ENCODE data around the gene BBS1.

The BBS1 gene

GRCh38 chr11:66505276-66505816, 5.1 kb upstream of the BBS1 start:
- no peak for TF ChIP-seq TAF1 (IDR thresholded peaks at IDR 0.05; ENCODE audit: borderline replicate concordance, insufficient read depth, low read length)
- no peak for TF ChIP-seq POLR2AphosphoS5 (IDR thresholded peaks at IDR 0.05; ENCODE audit: low read depth, low read length)
- TF ChIP-seq REST (IDR thresholded peaks at IDR 0.05; ENCODE audit: insufficient read depth in 1 of 2, low read depth in 2 of 2, low read length in 2 of 2), result no peak
- no peak for TF ChIP-seq SIN3A (IDR thresholded peaks at IDR 0.05; ENCODE audit: borderline replicate concordance, insufficient read depth, low read length)
- TF ChIP-seq FOXP2 (optimal IDR thresholded peaks at IDR 0.05; ENCODE audit: borderline replicate concordance, extremely low read depth, extremely low read length, insufficient read depth), result no peak

- TF ChIP-seq POLR2AphosphoS5 (IDR thresholded peaks at IDR 0.05; ENCODE audit: low read depth, low read length), result no peak
- no peak for TF ChIP-seq TAF1 (IDR thresholded peaks at IDR 0.05; ENCODE audit: borderline replicate concordance, insufficient read depth, low read length)
- no peak for TF ChIP-seq SIN3A (IDR thresholded peaks at IDR 0.05; ENCODE audit: borderline replicate concordance, insufficient read depth, low read length)
- no peak for TF ChIP-seq REST (IDR thresholded peaks at IDR 0.05; ENCODE audit: insufficient read depth in 1 of 2, low read depth in 2 of 2, low read length in 2 of 2)
- no peak for TF ChIP-seq FOXP2 (optimal IDR thresholded peaks at IDR 0.05; ENCODE audit: borderline replicate concordance, extremely low read depth, extremely low read length, insufficient read depth)
Observed at GRCh38 chr11:66509131-66509561, 1.3 kb upstream of the BBS1 start.

- TF ChIP-seq TAF1 (IDR thresholded peaks at IDR 0.05; ENCODE audit: borderline replicate concordance, insufficient read depth, low read length) (no peak), FOXP2 (optimal IDR thresholded peaks at IDR 0.05; ENCODE audit: borderline replicate concordance, extremely low read depth, extremely low read length, insufficient read depth) (no peak), POLR2AphosphoS5 (IDR thresholded peaks at IDR 0.05; ENCODE audit: low read depth, low read length) (no peak), REST (IDR thresholded peaks at IDR 0.05; ENCODE audit: insufficient read depth in 1 of 2, low read depth in 2 of 2, low read length in 2 of 2) (no peak), SIN3A (IDR thresholded peaks at IDR 0.05; ENCODE audit: borderline replicate concordance, insufficient read depth, low read length) (no peak)
Observed at GRCh38 chr11:66510990-66511339, 530 bp downstream of the BBS1 start.

- TF ChIP-seq POLR2AphosphoS5 (IDR thresholded peaks at IDR 0.05; ENCODE audit: low read depth, low read length), result no peak
- no peak for TF ChIP-seq TAF1 (IDR thresholded peaks at IDR 0.05; ENCODE audit: borderline replicate concordance, insufficient read depth, low read length)
- no peak for TF ChIP-seq FOXP2 (optimal IDR thresholded peaks at IDR 0.05; ENCODE audit: borderline replicate concordance, extremely low read depth, extremely low read length, insufficient read depth)
- no peak for TF ChIP-seq REST (IDR thresholded peaks at IDR 0.05; ENCODE audit: insufficient read depth in 1 of 2, low read depth in 2 of 2, low read length in 2 of 2)
- no peak for TF ChIP-seq SIN3A (IDR thresholded peaks at IDR 0.05; ENCODE audit: borderline replicate concordance, insufficient read depth, low read length)
Observed at GRCh38 chr11:66523611-66524010, 13.2 kb downstream of the BBS1 start.
